Mesendoderm (in vitro differentiated cells): Measurements from ENCODE around the gene ERBB4.

Experiments used
- DNase-seq: peaks from one replicate; pipeline ENCODE4 v3.0.0; 2013
- H2AK5ac ChIP-seq: 2 replicates; pipeline ENCODE4 v1.6.1; 2013; ENCODE audit warnings: low read length, inconsistent platforms
- H2BK120ac ChIP-seq: 2 replicates; pipeline ENCODE4 v1.6.1; 2013; ENCODE audit warnings: low read depth, mild to moderate bottlenecking, low read length, moderate library complexity, mixed read lengths
- H2BK15ac ChIP-seq: replicated peaks from 2 replicates; pipeline ENCODE4 v1.6.1; 2013; ENCODE audit warnings: low read depth, mild to moderate bottlenecking, moderate library complexity
- H2BK5ac ChIP-seq: 2 replicates; pipeline ENCODE4 v1.6.1; 2013; ENCODE audit warnings: low read length, inconsistent platforms
- H3K18ac ChIP-seq: 2 replicates; pipeline ENCODE4 v1.6.1; 2013; ENCODE audit warnings: mild to moderate bottlenecking, low read length, mixed read lengths
- H3K23ac ChIP-seq: one replicate; pipeline ENCODE4 v1.6.1; 2013; ENCODE audit warnings: low read length
- H3K27ac ChIP-seq: 2 replicates; pipeline ENCODE4 v1.5.1; 2013; ENCODE audit warnings: low read depth, mild to moderate bottlenecking, inconsistent platforms, low read length, moderate library complexity
- H3K27me3 ChIP-seq: 2 replicates; pipeline ENCODE4 v1.6.1; 2013; ENCODE audit warnings: low read length, control low read depth, mild to moderate bottlenecking, inconsistent platforms; ENCODE audit not compliant: insufficient read depth, poor library complexity
- H3K36me3 ChIP-seq: 2 replicates; pipeline ENCODE4 v1.6.1; 2013; ENCODE audit warnings: low read length, inconsistent platforms; ENCODE audit not compliant: control insufficient read depth, insufficient read depth
- H3K4ac ChIP-seq: one replicate; pipeline ENCODE4 v1.6.1; 2013; ENCODE audit warnings: low read depth, mild to moderate bottlenecking, low read length, moderate library complexity
- H3K4me1 ChIP-seq: 2 replicates; pipeline ENCODE4 v1.6.1; 2013; ENCODE audit warnings: low read depth, low read length, inconsistent platforms; ENCODE audit not compliant: control insufficient read depth
- H3K4me2 ChIP-seq: 2 replicates; pipeline ENCODE4 v1.6.1; 2013; ENCODE audit warnings: low read length
- H3K4me3 ChIP-seq: 2 replicates; pipeline ENCODE4 v1.5.1; 2013; ENCODE audit warnings: mild to moderate bottlenecking, low read length
- H3K56ac ChIP-seq: one replicate; pipeline ENCODE4 v1.6.1; 2013; ENCODE audit warnings: low read length
- H3K79me1 ChIP-seq: 2 replicates; pipeline ENCODE4 v1.6.1; 2013; ENCODE audit warnings: low read length, inconsistent platforms
- H3K79me2 ChIP-seq: 2 replicates; pipeline ENCODE4 v1.6.1; 2013; ENCODE audit warnings: mild to moderate bottlenecking, low read length; ENCODE audit not compliant: control insufficient read depth, insufficient read depth
- H3K9ac ChIP-seq: 2 replicates; pipeline ENCODE4 v1.6.1; 2013; ENCODE audit warnings: low read length, inconsistent platforms
- H4K5ac ChIP-seq: one replicate; pipeline ENCODE4 v1.6.1; 2013; ENCODE audit warnings: low read length
- H4K8ac ChIP-seq: one replicate; pipeline ENCODE4 v1.6.1; 2013; ENCODE audit warnings: low read depth, mild to moderate bottlenecking, control low read depth, low read length, moderate library complexity
- WGBS: extraction: QIAGEN DNeasy Blood & Tissue Kit; methylation state at CpG from one replicate; pipeline ENCODE4 v1.1.7; 2013; ENCODE audit warnings: low lambda C conversion rate, missing lambda C conversion rate; ENCODE audit not compliant: insufficient coverage; ENCODE audit errors: extremely low coverage; 5-methylcytosine and 5-hydroxymethylcytosine counted together

The ERBB4 gene

GRCh38 chr2:211934811-211935210 is 603.8 kb downstream of the ERBB4 start:
- no peak overlapping the region for H4K5ac ChIP-seq
- no peak overlapping the region for H3K4ac ChIP-seq
- no peak overlapping the region for H2BK5ac ChIP-seq
- H2BK15ac ChIP-seq, result no peak overlapping the region
- no peak overlapping the region for H3K18ac ChIP-seq
- no peak overlapping the region for H2AK5ac ChIP-seq
- no peaks in the 10 kb centered on the region for H3K27me3 ChIP-seq
- no peak for DNase-seq
- no peak overlapping the region for H3K56ac ChIP-seq
- no peak overlapping the region for H3K27ac ChIP-seq
- H3K79me1 ChIP-seq, result no peaks in the 10 kb centered on the region
- no peaks in the 10 kb centered on the region for H3K79me2 ChIP-seq
- no peaks in the 10 kb centered on the region for H3K36me3 ChIP-seq
- no peak overlapping the region for H3K4me3 ChIP-seq
- no peak overlapping the region for H3K23ac ChIP-seq
- no peak overlapping the region for H2BK120ac ChIP-seq
- no peak overlapping the region for H4K8ac ChIP-seq
- no CpG with 5 or more reads among the region's 1 CpG for WGBS
- no peak overlapping the region for H3K4me2 ChIP-seq
- H3K9ac ChIP-seq, result no peak overlapping the region
- no peaks in the 10 kb centered on the region for H3K4me1 ChIP-seq

- Histone ChIP-seq H3K27ac (no peak overlapping the region), H3K4me3 (no peak overlapping the region), H3K36me3 (no peaks in the 10 kb centered on the region), H4K5ac (no peak overlapping the region), H3K4me2 (no peak overlapping the region), H3K79me1 (no peaks in the 10 kb centered on the region), H3K56ac (no peak overlapping the region), H3K18ac (no peak overlapping the region), H3K9ac (no peak overlapping the region), H3K27me3 (no peaks in the 10 kb centered on the region), H2BK15ac (no peak overlapping the region), H2BK120ac (no peak overlapping the region), H3K4me1 (no peaks in the 10 kb centered on the region), H4K8ac (no peak overlapping the region), H2BK5ac (no peak overlapping the region), H3K23ac (no peak overlapping the region), H3K4ac (no peak overlapping the region), H3K79me2 (no peaks in the 10 kb centered on the region), H2AK5ac (no peak overlapping the region)
- no CpG with 5 or more reads among the region's 3 CpGs for WGBS
- no peak for DNase-seq
Measured at GRCh38 chr2:211931314-211931713, 607.3 kb downstream of the ERBB4 start.

GRCh38 chr2:211930331-211930730 is 608.3 kb downstream of the ERBB4 start:
- WGBS, result no CpG with 5 or more reads among the region's 4 CpGs
- no peaks in the 10 kb centered on the region for H3K79me1 ChIP-seq
- H3K4ac ChIP-seq, result no peak overlapping the region
- H4K5ac ChIP-seq, result no peak overlapping the region
- H3K9ac ChIP-seq, result no peak overlapping the region
- H3K27ac ChIP-seq, result no peak overlapping the region
- no peak overlapping the region for H3K4me2 ChIP-seq
- no peak overlapping the region for H2BK5ac ChIP-seq
- DNase-seq, result no peak
- no peak overlapping the region for H3K56ac ChIP-seq
- H3K27me3 ChIP-seq, result no peaks in the 10 kb centered on the region
- H2BK120ac ChIP-seq, result no peak overlapping the region
- no peaks in the 10 kb centered on the region for H3K79me2 ChIP-seq
- no peak overlapping the region for H3K4me3 ChIP-seq
- no peak overlapping the region for H3K18ac ChIP-seq
- no peak overlapping the region for H4K8ac ChIP-seq
- H3K23ac ChIP-seq, result no peak overlapping the region
- no peak overlapping the region for H2AK5ac ChIP-seq
- H3K36me3 ChIP-seq, result no peaks in the 10 kb centered on the region
- H3K4me1 ChIP-seq, result no peaks in the 10 kb centered on the region
- H2BK15ac ChIP-seq, result no peak overlapping the region

- Histone ChIP-seq H2BK5ac (no peak overlapping the region), H4K5ac (no peak overlapping the region), H2BK15ac (no peak overlapping the region), H3K4me1 (no peaks in the 10 kb centered on the region), H3K79me2 (no peaks in the 10 kb centered on the region), H2AK5ac (no peak overlapping the region), H2BK120ac (no peak overlapping the region), H3K36me3 (no peaks in the 10 kb centered on the region), H3K4me3 (no peak overlapping the region), H3K4me2 (no peak overlapping the region), H3K27ac (no peak overlapping the region), H4K8ac (no peak overlapping the region), H3K18ac (no peak overlapping the region), H3K79me1 (no peaks in the 10 kb centered on the region), H3K9ac (no peak overlapping the region), H3K23ac (no peak overlapping the region), H3K27me3 (no peaks in the 10 kb centered on the region), H3K4ac (no peak overlapping the region), H3K56ac (no peak overlapping the region)
- DNase-seq, result no peak
- no CpG with 5 or more reads among the region's 8 CpGs for WGBS
Measured at GRCh38 chr2:211928201-211928600, 610.4 kb downstream of the ERBB4 start.

- Histone ChIP-seq H3K79me1 (no peaks in the 10 kb centered on the region), H3K23ac (no peak overlapping the region), H3K4me2 (no peak overlapping the region), H4K8ac (no peak overlapping the region), H3K4me3 (no peak overlapping the region), H3K27ac (no peak overlapping the region), H3K18ac (no peak overlapping the region), H3K27me3 (no peaks in the 10 kb centered on the region), H2BK5ac (no peak overlapping the region), H3K36me3 (no peaks in the 10 kb centered on the region), H3K56ac (no peak overlapping the region), H3K4me1 (no peaks in the 10 kb centered on the region), H3K9ac (no peak overlapping the region), H2BK120ac (no peak overlapping the region), H2AK5ac (no peak overlapping the region), H4K5ac (no peak overlapping the region), H3K79me2 (no peaks in the 10 kb centered on the region), H3K4ac (no peak overlapping the region), H2BK15ac (no peak overlapping the region)
- no CpG with 5 or more reads among the region's 4 CpGs for WGBS
- peak; percentile 10 for DNase-seq
Measured at GRCh38 chr2:211923019-211923418, 615.6 kb downstream of the ERBB4 start.

DNA sequence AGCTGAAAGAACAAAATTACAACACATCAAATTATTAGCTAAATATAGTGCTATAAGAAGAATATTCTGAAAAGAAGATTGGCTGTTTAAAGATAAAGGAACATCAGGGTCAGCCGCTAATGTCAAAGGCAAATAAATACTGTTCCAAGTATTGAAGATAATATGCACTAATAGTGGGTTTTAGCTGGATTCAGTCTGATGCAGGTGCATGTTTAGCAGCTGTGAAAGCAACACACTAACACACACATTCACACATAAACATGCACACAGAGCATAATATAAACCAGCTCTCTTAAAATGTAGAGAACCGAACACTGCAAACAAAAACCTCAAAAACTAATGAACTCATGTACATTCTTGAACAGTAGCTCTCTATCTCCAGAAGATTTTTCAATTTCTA is 634.6 kb downstream of the ERBB4 start:
- Histone ChIP-seq H3K4me2 (no peak overlapping the region), H3K36me3 (no peaks in the 10 kb centered on the region), H3K4ac (no peak overlapping the region), H2BK120ac (no peak overlapping the region), H3K18ac (no peak overlapping the region), H3K4me3 (no peak overlapping the region), H3K4me1 (no peaks in the 10 kb centered on the region), H3K56ac (no peak overlapping the region), H3K9ac (no peak overlapping the region), H3K23ac (no peak overlapping the region), H2AK5ac (no peak overlapping the region), H3K79me1 (no peaks in the 10 kb centered on the region), H3K27me3 (no peaks in the 10 kb centered on the region), H4K8ac (no peak overlapping the region), H3K27ac (no peak overlapping the region), H2BK5ac (no peak overlapping the region), H4K5ac (no peak overlapping the region), H3K79me2 (no peaks in the 10 kb centered on the region), H2BK15ac (no peak overlapping the region)
- no CpG with 5 or more reads among the region's 2 CpGs for WGBS
- DNase-seq, result no peak
